Tibial artery (tissue), 4 donors: ENCODE data around the gene CBLC.

Experiments
- DNase-seq, 2 donors: peaks; one replicate each; pipeline ENCODE4 v3.0.0-alpha.2; 2019
- H3K27ac ChIP-seq, 2 donors: fragments of 200-600 bp; sonication (generic) in 1 of 2; 1 replicate in 1 of 2; 2 replicates in 1 of 2; pipeline ENCODE4 v1.5.1; 2018 to 2019; ENCODE audit warnings: mild to moderate bottlenecking in 1 of 2
- H3K27me3 ChIP-seq, 2 donors: fragments of 200-600 bp; sonication (generic) in 1 of 2; one replicate each; pipeline versions ENCODE4 v1.5.1 to v1.6.0; 2016 to 2019
- H3K36me3 ChIP-seq, 3 donors: fragments of 200-600 bp; sonication (generic) in 2 of 3; one replicate each; pipeline ENCODE4 v1.5.1; 2016 to 2019; ENCODE audit warnings: mild to moderate bottlenecking in 2 of 3
- H3K4me1 ChIP-seq, 4 donors: fragments of 200-600 bp; sonication (generic) in 2 of 4; 1 replicate in 3 of 4; 2 replicates in 1 of 4; pipeline ENCODE4 v1.5.1; 2016 to 2019
- H3K4me3 ChIP-seq, 2 donors: fragments of 200-600 bp; sonication (generic) in 1 of 2; 1 replicate in 1 of 2; 2 replicates in 1 of 2; pipeline ENCODE4 v1.5.1; 2018 to 2019; ENCODE audit warnings: mild to moderate bottlenecking in 2 of 2
- H3K9me3 ChIP-seq, 3 donors: fragments of 200-600 bp; sonication (generic) in 1 of 3; one replicate each; pipeline ENCODE4 v1.5.1; 2016 to 2019
- CTCF ChIP-seq, 2 experiments: fragments of 200-600 bp in 1 of 2; fragments of 450-650 bp in 1 of 2; IDR thresholded peaks; one replicate each; pipeline ENCODE4 v1.5.1; 2017 to 2019; ENCODE audit warnings: antibody characterized with exemption in 2 of 2, mild to moderate bottlenecking in 1 of 2, moderate library complexity in 1 of 2
- intact Hi-C: fragments of 100-400 bp; cut with DNase I; formaldehyde crosslinking; loops from one replicate; pipeline ENCODE4 v1.15.0; 2023; ENCODE audit warnings: low total_unique reads

CBLC gene

DNA sequence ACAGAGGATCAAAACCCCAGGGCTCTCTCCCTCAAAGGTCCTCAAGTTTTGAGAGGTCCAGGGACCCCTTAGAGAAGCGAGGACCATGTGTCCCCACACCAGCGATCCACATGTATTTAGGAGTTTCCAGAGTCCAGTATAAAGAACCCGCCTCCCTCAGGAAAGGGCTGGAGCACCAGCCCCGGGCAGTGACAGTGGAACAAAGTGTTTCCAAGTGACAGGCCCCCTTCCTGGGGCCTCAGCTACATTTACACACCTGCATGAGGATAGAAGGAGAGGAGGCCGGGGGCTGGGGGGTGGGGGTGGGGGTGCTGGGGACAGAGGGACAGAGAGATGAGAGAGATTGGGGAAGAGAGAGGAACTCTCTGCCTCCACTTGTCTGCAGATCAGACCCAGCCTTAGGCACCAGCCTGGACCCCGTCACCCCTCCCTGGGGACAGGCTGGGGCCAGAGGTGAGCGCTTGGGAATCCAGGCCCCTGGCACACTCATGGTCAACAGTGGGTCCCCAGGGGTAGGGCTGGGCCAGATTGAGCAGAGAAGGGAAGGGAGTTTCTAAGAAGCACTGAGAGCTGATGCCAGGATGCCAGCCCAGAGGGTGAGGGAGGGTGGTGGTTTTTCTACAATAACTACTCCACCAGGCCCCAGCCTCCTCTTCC is 32.0 kb downstream of the CBLC start:
- TF ChIP-seq CTCF (IDR thresholded peaks at IDR 0.05), result no peak
- Histone ChIP-seq H3K4me1 (peaks cover 0 to 57% (median 46%) of the 10 kb centered on the region in 4 donors), H3K9me3 (no peaks in the 10 kb centered on the region), H3K27ac (peak overlapping the region; percentile 82 to 87), H3K4me3 (peak overlapping the region; percentile 72 to 87), H3K27me3 (no peaks in the 10 kb centered on the region), H3K36me3 (peaks cover 26 to 37% (median 30%) of the 10 kb centered on the region in 3 donors)
- DNase-seq, result peak; percentile 56 to 94
- intact Hi-C loops, result no loop called here

DNA sequence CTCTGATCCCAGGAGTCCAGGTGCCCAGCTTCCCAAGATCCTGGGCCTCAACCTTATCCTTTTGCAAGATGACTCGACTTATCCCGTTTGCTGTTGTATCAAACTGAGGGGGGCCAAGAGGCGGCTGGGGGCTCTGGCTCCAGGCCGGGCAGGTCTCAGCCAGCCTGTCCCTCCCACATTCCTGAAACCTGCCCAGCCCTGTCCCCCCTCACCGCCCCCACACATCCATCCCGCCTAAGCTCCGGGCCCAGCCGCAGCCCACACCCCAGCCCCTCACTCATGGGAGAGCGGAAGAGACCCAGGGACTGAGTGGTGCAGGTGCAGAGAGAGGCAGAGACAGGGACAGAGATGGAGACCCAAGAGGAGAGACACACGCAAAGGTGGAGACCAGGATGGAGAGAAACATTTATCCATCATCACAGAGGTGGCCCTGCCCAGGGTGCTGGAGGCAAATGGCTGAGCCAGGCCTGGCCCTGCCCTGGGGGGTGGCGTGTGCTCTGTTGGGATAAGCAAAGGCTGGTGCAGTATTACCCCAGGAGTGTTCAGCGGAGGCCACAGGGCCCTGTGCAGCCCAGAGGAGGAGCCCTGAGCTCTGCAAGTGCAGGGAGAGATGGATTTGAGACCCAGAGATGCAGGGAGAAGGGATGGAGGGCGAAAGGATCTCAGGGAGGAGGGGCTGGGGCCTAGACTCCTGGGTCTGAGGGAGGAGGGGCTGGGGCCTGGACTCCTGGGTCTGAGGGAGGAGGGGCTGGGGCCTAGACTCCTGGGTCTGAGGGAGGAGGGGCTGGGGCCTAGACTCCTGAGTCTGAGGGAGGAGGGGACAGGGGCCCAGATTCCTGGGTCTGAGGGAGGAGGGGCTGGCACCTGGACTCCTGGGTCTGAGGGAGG is 32.8 kb downstream of the CBLC start:
- Histone ChIP-seq H3K4me1 (peaks cover 0 to 57% (median 46%) of the 10 kb centered on the region in 4 donors), H3K36me3 (peaks cover 34 to 45% (median 38%) of the 10 kb centered on the region in 3 donors), H3K27me3 (no peaks in the 10 kb centered on the region), H3K9me3 (no peaks in the 10 kb centered on the region), H3K4me3 (peak overlapping the region; percentile 72 to 87), H3K27ac (peak overlapping the region; percentile 82 to 87)
- DNase-seq, result no peak
- intact Hi-C loops, result no loop called here
- TF ChIP-seq CTCF (IDR thresholded peaks at IDR 0.05), result no peak

- peak overlapping the region; percentile 82 to 87 for H3K27ac ChIP-seq
- intact Hi-C loops, result no loop called here
- no peak for DNase-seq
These were observed 33.4 kb downstream of the CBLC start for GRCh38 chr19:44811122-44811419.

GRCh38 chr19:44812142-44812718 is 34.5 kb downstream of the CBLC start:
- DNase-seq, result no peak
- no peak for TF ChIP-seq CTCF (IDR thresholded peaks at IDR 0.05)
- intact Hi-C loops, result no loop called here

More at GRCh38 chr19:44811122-44811419, 33.4 kb downstream of the CBLC start:
- H3K36me3 ChIP-seq, result peaks cover 40 to 51% (median 44%) of the 10 kb centered on the region in 3 donors
- no peak for TF ChIP-seq CTCF (IDR thresholded peaks at IDR 0.05)
- no peaks in the 10 kb centered on the region for H3K27me3 ChIP-seq
- peaks cover 0 to 57% (median 46%) of the 10 kb centered on the region in 4 donors for H3K4me1 ChIP-seq
- H3K4me3 ChIP-seq, result peak overlapping the region; percentile 72 to 87
- H3K9me3 ChIP-seq, result no peaks in the 10 kb centered on the region

GRCh38 chr19:44813070-44813840 is 35.6 kb downstream of the CBLC start:
- Histone ChIP-seq H3K4me3 (no peak overlapping the region), H3K36me3 (peaks cover 56 to 71% (median 63%) of the 10 kb centered on the region in 3 donors), H3K9me3 (no peaks in the 10 kb centered on the region), H3K27me3 (no peaks in the 10 kb centered on the region), H3K27ac (peak overlapping the region; percentile 38 to 87), H3K4me1 (peaks cover 0 to 51% (median 40%) of the 10 kb centered on the region in 4 donors)
- DNase-seq, result no peak
- intact Hi-C loops, result no loop called here
- TF ChIP-seq CTCF (IDR thresholded peaks at IDR 0.05), result no peak

More at GRCh38 chr19:44812142-44812718, 34.5 kb downstream of the CBLC start:
- Histone ChIP-seq H3K27ac (peak overlapping the region; percentile 82 to 87), H3K9me3 (no peaks in the 10 kb centered on the region), H3K4me1 (peaks cover 0 to 57% (median 46%) of the 10 kb centered on the region in 4 donors), H3K36me3 (peaks cover 47 to 62% (median 55%) of the 10 kb centered on the region in 3 donors), H3K4me3 (peak overlapping the region; percentile 9 to 25), H3K27me3 (no peaks in the 10 kb centered on the region)
